Stimulated activated CD4-positive, alpha-beta T cell treated with anti-CD3 and anti-CD28 coated beads, Interleukin-2, amount 100 ng/mL, for 24 hours (primary cell): Measurements from ENCODE around the gene DGKG.

ENCODE experiments used
- DNase-seq, 2 donors: peaks; one replicate each; pipeline ENCODE4 v3.0.0-alpha.2; 2020

DGKG gene

GRCh38 chr3:186268616-186269448 is 93.2 kb downstream of the DGKG start:
- DNase-seq: no peak

GRCh38 chr3:186267758-186268157 is 94.3 kb downstream of the DGKG start:
- no peak for DNase-seq

- DNase-seq: no peak
Measured at GRCh38 chr3:186264608-186265400, 97.2 kb downstream of the DGKG start.

GRCh38 chr3:186261638-186262037 is 100.4 kb downstream of the DGKG start:
- no peak for DNase-seq

- no peak for DNase-seq
Measured at GRCh38 chr3:186260726-186261125, 101.3 kb downstream of the DGKG start.

GRCh38 chr3:186259612-186260383 is 102.2 kb downstream of the DGKG start:
- DNase-seq: peak; percentile 72 to 78

GRCh38 chr3:186258968-186259367 is 103.1 kb downstream of the DGKG start:
- DNase-seq: no peak

- DNase-seq: no peak
Measured at GRCh38 chr3:186257866-186258265, 104.2 kb downstream of the DGKG start.

- peak in 1 of 2 donors; percentile 30 for DNase-seq
Measured at GRCh38 chr3:186255703-186256331, 106.2 kb downstream of the DGKG start.

- peak; percentile 32 to 58 for DNase-seq
Measured at GRCh38 chr3:186254676-186255650, 107.1 kb downstream of the DGKG start.

GRCh38 chr3:186251948-186252619 is 110.0 kb downstream of the DGKG start:
- no peak for DNase-seq

GRCh38 chr3:186248850-186249249 is 113.2 kb downstream of the DGKG start:
- no peak for DNase-seq

GRCh38 chr3:186247821-186248814 is 113.9 kb downstream of the DGKG start:
- DNase-seq: no peak

- no peak for DNase-seq
Measured at GRCh38 chr3:186246941-186247340, 115.1 kb downstream of the DGKG start.

- no peak for DNase-seq
Measured at GRCh38 chr3:186244016-186244415, 118.0 kb downstream of the DGKG start.

- DNase-seq: peak; percentile 49 to 67
Measured at GRCh38 chr3:186241910-186242821, 119.9 kb downstream of the DGKG start.

GRCh38 chr3:186239321-186239720 is 122.7 kb downstream of the DGKG start:
- DNase-seq: no peak

GRCh38 chr3:186237915-186238314 is 124.1 kb downstream of the DGKG start:
- DNase-seq: no peak
